ENCODE results near the gene CCDC57.

Gene CCDC57

GRCh38 chr17:82101767-82102679 lies 110.6 kb downstream of the CCDC57 start:
- peak in 1 of 2 donors; percentile 8 for DNase-seq

- peak in 1 of 2 donors; percentile 8 for DNase-seq
These were observed 111.3 kb downstream of the CCDC57 start for GRCh38 chr17:82101301-82101715.

- peak in 1 of 2 donors; percentile 10 for DNase-seq
These were observed 111.9 kb downstream of the CCDC57 start for GRCh38 chr17:82100502-82101298.

DNA sequence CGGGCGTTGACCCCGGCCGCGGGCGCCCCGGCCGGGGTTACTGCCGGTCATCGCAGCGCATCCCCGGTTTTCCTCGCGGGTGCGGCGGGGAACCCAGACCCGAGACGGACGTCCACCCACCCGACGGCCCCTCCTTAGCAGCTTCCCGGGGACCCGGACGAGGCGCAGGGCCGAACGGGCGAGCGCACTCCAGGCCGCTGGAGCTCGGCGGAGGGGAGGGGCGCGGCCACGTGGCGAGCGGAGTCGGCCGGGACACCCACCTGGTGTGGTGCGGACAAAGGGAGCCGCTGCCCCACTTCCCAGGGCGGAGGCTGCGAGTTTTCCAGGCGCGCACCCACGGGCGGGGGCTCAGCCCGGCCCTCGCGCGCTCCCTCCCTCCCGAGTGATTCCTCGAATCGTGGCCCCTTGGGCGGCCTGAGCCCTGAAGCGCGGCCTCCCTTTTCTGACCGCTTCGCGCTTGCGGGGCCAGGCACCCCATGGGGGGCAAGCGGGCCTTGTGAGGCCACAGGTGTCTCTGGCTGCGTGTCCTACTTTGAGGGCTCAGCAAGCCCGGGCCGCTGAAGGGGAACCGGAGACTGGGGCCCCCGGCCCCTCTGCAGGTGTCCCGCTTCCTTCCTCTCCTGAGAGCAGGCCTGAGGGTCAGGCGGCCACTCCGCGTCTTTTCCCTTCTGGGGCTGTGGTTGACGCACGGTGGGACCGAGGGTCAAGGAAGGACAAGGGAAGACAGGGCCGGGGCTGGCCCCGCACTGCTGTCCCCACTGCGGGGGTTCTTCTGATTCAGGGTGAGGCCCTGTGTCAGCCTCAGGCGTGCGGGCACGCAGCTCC lies 113.5 kb downstream of the CCDC57 start:
- DNase-seq = no peak

DNA sequence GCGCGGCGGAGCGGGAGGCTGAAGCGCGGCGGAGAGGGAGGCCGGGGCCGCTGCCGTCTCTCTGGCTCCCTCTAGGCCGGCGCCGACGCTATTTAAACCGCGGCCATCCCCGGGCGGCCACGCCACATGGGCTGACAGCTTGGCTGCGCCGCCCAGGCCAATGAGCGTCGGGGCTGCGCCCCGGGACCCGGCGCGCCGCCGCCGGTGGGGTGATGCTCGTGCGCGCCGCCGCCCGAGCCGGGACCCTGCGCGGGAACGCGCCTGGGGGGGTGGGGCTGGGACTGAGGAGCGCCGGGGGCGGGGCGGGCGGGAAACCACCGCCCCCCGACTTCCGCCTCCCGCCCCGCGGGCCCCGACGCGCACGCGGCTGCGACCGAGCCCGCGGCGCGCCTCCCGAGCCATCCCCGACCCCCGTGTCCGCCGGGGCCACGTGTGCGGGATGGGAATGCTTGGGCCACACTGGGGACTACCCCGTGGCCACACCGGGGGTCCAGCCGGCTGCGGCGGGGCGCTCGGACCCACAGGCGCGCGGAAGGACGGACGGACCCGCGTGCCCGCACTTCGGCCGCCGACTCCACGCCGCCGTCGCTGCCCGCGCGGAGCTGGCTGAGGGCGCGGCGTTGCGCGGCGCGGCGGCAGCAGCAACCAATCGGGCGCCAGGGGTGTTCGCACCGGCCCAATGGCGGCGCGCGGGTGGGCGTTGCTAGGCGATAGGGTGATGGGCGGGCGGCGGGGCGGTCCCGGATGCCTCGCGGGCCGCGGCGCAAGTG lies 114.3 kb downstream of the CCDC57 start, which contains the start of gene FASN:
Gene FASN, minus strand, starts transcription at position 68 of the 770 bp plus-strand sequence. CDS start 1,791 bp downstream, outside the sequence.
- peak; percentile 94 to 96 for DNase-seq

GRCh38 chr17:82097919-82098168 lies 114.8 kb downstream of the CCDC57 start:
- DNase-seq = peak in 1 of 2 donors; percentile 49

DNA sequence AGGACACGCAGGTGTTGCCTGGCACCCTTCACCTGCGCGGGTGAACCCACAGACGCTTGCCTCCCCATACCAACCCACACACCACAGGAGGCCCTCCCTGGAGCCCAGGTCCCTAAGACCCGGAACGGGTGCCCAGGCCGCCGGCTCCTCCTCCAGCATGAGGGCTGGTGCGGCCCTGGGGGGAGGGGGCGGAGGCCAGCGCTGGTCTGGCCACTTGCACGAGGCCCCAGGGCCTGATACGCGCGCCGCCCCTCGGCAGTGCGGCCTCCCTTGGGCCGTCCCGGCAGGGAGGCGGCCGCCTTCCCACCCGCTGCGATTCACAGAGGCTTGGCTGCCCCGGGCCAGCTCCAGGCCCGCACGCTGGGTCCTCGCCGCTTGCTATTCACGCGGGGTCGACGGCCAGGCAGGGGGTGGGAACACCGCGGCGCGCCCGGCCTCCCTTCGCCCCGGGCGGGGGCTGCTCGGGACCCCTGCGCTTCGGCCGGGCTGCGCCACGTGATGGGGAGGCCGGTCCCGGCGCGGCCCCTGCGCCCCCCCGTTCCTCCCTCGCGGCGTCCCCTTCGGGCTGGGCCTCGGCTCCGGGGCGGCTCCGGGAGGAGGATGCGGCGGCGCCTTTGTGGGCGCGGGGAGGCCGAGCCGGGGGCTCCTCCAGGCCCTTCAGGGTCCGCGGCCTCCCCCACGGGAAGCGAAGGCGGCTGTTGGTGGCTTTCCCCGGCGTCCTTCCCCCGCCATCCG lies 115.3 kb downstream of the CCDC57 start:
- DNase-seq = peak in 1 of 2 donors; percentile 43

DNA sequence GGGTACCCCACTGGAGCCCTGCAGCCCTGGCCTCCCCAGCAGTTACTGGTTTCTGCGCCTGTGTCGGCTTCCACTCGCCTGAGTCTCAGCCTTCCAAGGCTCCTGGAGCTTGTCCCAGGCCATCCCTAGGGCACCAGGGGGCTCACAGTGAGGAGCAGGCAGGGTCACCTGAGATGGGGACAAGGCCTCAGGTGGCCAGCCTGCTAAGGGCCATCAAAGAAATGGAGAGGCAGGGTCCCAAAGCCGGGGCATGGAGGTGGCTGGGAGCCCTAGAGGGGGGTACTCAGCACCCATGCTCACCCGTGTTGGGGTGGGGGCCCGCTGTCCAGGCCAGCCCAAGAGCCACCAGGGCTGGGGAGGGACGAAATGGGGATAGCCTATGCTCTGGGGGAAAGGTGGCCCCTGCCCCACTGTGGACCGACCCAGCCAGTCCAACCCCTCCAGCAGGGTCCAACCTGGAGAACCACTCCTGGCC lies 115.9 kb downstream of the CCDC57 start:
- peak in 1 of 2 donors; percentile 13 for DNase-seq

DNA sequence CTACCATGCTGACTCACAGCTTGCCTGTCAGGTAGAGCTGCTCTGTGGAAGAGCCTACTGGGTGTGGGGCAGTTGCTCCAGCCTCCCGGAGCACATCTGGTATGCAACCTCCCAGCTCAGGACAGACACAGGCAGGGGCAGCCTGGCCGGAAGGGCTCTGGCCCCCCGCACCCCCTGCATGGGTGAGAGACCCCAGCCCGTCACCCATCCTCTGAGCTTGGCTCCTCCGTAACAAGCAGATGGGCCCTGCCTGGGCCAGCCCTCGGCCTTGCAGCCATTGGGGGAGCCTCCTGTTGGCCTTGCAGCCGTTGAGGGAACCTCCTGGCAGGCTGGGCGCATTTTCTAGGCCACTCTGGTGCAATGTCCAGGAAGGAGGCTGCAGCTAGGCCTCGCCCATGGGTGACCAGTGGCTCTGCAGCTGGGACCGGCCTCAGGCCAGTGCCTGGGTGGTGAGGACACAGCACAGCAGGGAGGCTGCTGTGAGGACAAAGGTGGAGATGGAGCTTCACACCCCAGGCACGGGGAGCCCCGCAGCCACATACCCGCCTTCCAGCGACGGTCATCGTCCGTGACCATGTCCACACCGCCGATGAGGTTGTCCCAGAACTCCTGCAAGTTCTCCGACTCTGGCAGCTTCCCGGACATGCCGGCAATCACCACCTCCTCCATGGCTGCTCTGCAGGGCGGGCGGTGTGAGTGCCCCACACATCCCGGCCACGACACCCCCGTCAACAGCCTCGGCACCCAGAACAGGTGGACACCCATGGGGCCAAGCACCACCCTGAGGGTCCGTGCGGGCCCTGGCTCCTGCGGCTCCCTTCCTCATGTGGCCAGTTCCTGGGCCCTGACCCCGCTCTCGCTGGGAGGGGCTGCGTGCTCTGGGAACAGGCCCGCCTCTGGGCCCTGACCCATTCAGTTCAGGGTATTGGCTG lies 116.6 kb downstream of the CCDC57 start:
- peak in 1 of 2 donors; percentile 4 for DNase-seq

- peak in 1 of 2 donors; percentile 4 for DNase-seq
These were observed 117.5 kb downstream of the CCDC57 start for GRCh38 chr17:82094931-82095776.

- DNase-seq = no peak
These were observed 119.5 kb downstream of the CCDC57 start for GRCh38 chr17:82092995-82093751.

DNA sequence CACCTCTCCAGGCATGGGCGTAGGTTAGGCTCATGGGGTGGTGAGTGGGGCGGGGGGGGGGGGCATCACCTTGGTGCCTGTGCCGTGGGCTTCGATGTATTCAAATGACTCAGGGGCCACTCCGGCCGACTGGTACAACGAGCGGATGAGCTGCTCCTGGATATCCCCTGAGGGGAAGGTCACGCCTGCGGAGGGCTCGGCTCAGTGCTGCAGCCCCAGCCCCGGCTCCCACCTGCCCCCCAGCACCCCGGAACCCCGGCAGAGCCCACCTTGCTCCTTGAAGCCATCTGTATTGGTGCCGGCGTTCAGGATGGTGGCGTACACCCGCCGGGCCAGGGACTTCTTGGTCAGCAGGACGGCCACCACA lies 120.0 kb downstream of the CCDC57 start:
- DNase-seq = no peak

GRCh38 chr17:82092094-82092586 lies 120.5 kb downstream of the CCDC57 start:
- no peak for DNase-seq

DNA sequence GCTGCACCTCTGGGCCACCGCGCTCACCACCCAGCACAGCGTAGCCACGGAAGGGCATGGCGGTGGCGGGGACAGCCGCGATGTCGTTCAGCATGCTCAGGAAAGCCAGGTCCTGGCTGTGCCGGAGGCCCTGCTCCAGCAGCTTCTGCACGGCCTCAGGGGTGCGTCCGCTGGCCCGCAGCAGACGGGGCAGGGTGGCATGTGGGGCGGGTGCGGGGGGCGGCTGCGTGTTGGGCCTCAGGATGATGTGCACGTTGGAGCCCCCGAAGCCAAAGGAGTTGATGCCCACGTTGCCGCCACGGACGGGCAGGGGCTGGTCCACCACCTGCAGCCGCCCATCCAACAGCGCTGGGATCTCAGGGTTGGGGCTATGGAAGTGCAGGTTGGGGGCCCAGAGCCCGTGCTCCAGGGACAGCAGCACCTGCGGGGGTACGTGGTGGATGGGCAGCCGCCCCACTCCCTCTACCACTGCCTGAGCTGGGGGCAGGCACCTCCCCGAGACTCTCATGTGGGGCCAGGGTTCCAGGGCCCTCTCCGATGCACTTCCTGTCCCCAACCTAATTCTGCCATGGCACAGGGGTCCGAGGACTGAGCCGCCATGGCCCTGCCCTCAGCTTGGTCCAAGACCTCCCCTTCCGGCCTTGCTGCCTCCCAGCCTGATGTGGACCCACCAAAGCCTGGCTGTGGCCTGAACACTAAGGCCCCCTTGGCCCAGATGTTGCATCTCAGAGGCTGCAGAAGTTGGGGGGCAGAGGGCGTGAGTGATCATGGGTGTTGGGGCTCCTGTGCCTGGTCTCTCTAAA lies 121.2 kb downstream of the CCDC57 start:
- DNase-seq = no peak

DNA sequence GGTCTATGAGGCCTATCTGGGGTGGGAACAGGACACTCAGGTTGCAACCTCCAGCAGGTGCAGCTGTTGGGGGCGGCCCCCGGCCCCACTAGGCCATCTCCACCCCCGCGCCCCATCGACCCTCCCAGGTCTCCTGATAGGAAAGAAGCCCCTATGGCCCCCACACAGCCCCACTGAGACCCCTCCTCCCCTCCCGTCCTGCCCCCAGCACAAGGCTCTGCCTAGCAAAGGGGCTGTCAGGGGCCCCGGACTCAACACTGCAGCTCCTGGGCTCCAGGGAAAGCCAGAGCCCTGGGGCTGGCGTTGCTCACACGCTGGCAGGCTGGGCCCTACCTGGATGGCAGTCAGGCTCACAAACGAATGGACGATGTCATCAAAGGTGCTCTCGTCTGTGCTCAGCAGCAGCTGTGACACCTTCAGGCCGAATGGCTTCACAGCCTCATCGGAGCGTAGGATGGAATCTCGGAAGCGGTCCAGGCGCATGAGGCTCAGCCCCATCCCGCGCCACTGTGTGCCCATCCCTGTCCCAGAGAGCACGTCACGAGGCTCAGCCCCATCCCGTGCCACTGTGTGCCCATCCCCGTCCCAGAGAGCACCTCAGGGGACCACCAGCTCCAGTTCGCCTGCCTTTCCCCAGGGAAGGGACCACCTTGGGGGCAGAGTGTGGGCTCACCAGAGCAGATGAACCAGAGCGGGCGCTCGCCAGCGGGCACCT lies 121.9 kb downstream of the CCDC57 start:
- no peak for DNase-seq

GRCh38 chr17:82089723-82090548 lies 122.7 kb downstream of the CCDC57 start:
- peak in 1 of 2 donors; percentile 3 for DNase-seq

Measured in stimulated activated CD4-positive, alpha-beta T cell treated with anti-CD3 and anti-CD28 coated beads, Interleukin-2, amount 100 ng/mL, for 24 hours (primary cell).